Neural cell (in vitro differentiated cells): ENCODE measurements around the gene LY6G5C.

ENCODE experiments used
- EP300 ChIP-seq: fragments of 450-650 bp; conservative IDR thresholded peaks from 2 replicates; pipeline ENCODE4 v1.6.1; 2014; ENCODE audit warnings: antibody characterized with exemption, mild to moderate bottlenecking, moderate library complexity; ENCODE audit not compliant: poor library complexity, severe bottlenecking
- EZH2 ChIP-seq: fragments of 200-600, 300-800 bp; shearing (Covaris generic), sonication (generic); IDR thresholded peaks from 2 replicates; pipeline ENCODE4 v1.6.1; 2014; ENCODE audit warnings: antibody characterized with exemption, low read length, borderline replicate concordance, mild to moderate bottlenecking; ENCODE audit not compliant: insufficient read depth, poor library complexity, severe bottlenecking
- MXI1 ChIP-seq: fragments of 450-650 bp; conservative IDR thresholded peaks from 2 replicates; pipeline ENCODE4 v1.6.1; 2014; ENCODE audit warnings: antibody characterized with exemption, mild to moderate bottlenecking; ENCODE audit not compliant: poor library complexity, severe bottlenecking
- TF ChIP-seq, protein P1 (sequence below): fragments of 450-650 bp; IDR thresholded peaks from 2 replicates; pipeline ENCODE4 v1.5.1; 2014; ENCODE audit warnings: antibody characterized with exemption, mild to moderate bottlenecking, moderate library complexity; ENCODE audit not compliant: poor library complexity, severe bottlenecking

DNA sequence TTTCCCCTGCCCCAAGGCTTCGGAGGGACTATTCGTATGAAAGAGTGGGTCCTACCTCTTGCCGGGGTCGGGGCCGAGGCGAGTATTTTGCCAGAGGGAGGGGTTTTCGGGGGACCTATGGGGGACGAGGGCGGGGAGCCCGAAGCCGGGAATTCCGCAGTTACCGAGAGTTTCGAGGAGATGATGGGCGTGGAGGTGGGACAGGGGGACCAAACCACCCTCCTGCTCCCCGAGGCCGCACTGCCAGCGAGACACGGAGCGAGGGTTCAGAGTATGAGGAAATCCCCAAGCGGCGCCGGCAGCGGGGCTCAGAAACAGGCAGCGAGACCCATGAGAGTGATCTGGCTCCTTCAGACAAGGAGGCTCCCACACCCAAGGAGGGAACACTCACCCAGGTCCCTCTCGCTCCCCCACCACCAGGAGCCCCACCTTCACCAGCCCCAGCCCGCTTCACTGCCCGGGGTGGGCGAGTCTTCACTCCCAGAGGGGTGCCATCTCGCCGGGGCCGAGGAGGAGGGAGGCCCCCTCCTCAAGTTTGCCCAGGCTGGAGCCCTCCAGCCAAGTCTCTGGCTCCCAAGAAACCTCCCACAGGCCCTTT, 49.1 kb downstream of the LY6G5C start:
- TF ChIP-seq EZH2: no peak
- TF ChIP-seq, protein P1, sequence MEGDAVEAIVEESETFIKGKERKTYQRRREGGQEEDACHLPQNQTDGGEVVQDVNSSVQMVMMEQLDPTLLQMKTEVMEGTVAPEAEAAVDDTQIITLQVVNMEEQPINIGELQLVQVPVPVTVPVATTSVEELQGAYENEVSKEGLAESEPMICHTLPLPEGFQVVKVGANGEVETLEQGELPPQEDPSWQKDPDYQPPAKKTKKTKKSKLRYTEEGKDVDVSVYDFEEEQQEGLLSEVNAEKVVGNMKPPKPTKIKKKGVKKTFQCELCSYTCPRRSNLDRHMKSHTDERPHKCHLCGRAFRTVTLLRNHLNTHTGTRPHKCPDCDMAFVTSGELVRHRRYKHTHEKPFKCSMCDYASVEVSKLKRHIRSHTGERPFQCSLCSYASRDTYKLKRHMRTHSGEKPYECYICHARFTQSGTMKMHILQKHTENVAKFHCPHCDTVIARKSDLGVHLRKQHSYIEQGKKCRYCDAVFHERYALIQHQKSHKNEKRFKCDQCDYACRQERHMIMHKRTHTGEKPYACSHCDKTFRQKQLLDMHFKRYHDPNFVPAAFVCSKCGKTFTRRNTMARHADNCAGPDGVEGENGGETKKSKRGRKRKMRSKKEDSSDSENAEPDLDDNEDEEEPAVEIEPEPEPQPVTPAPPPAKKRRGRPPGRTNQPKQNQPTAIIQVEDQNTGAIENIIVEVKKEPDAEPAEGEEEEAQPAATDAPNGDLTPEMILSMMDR: no peak
- no peak for TF ChIP-seq MXI1
- no peak for TF ChIP-seq EP300
